Mucosa of descending colon (tissue), 3 donors: ENCODE results near the gene IMPA2. TPM values are rescaled to one million over a fixed set of nuclear protein-coding genes. Genes with fewer than 3 reads are reported as not detected.

Source experiments
- ATAC-seq: fragments of 200-7000 bp; cut with Tn5 transposase; one replicate; pipeline ENCODE4 v1.9.1; 2020; ENCODE audit warnings: mild to moderate bottlenecking, moderate library complexity
- DNase-seq, 3 donors: peaks; one replicate each; pipeline ENCODE4 v3.0.0-alpha.2; 2020
- H3K36me3 ChIP-seq: fragments of 200-600 bp; one replicate; pipeline ENCODE4 v1.8.0; 2021; ENCODE audit warnings: low read depth, mild to moderate bottlenecking
- H3K4me1 ChIP-seq: fragments of 200-600 bp; one replicate; pipeline ENCODE4 v1.8.0; 2021; ENCODE audit warnings: low read depth, mild to moderate bottlenecking
- H3K4me3 ChIP-seq: fragments of 200-600 bp; one replicate; pipeline ENCODE4 v1.8.0; 2021; ENCODE audit warnings: mild to moderate bottlenecking
- H3K9me3 ChIP-seq: fragments of 200-600 bp; one replicate; pipeline ENCODE4 v1.8.0; 2021; ENCODE audit warnings: mild to moderate bottlenecking
- CTCF ChIP-seq: fragments of 200-600 bp; IDR thresholded peaks from one replicate; pipeline ENCODE4 v1.8.0; 2022; ENCODE audit warnings: antibody characterized with exemption, mild to moderate bottlenecking
- intact Hi-C, 2 donors: fragments of 100-400 bp; cut with DNase I in 1 of 2; cut with micrococcal nuclease in 1 of 2; formaldehyde crosslinking; loops; one replicate each; pipeline versions ENCODE4 v1.11.0 to v1.11.1; 2022; cut with DNase I, micrococcal nuclease
- total RNA-seq, 3 donors: library from RNA; stranded (reverse); fragmentation: NEBNext Ultra II Directional in 2 of 3; extraction: Animal tissue kit (Norgen Biotek cat#: 25700) in 2 of 3; gene quantifications; one replicate each; pipeline versions ENCODE4 v1.2.1 to v1.2.4, GENCODE V29; 2021 to 2023
- donor health status: DM: no; HTN: no; CAD: no; lungs with moderate emphysema.
- donor health status: DM: no; HTN: no; CAD: no.
- donor health status: DM: no; HTN: yes; CAD: no.

The IMPA2 gene
- total RNA-seq, 3 donors from 2014 or later: 58.0 to 152 (median 117) TPM

- Histone ChIP-seq H3K36me3 (no peaks in the 10 kb centered on the region), H3K4me1 (peaks cover 28% of the 10 kb centered on the region), H3K9me3 (no peaks in the 10 kb centered on the region), H3K4me3 (no peak overlapping the region)
- TF ChIP-seq CTCF: no peak
- intact Hi-C loops: loop anchor here (10.0 kb wide), 1 partner anchor 56 kb away; no protein-coding TSS in a partner anchor
- DNase-seq (peak in 2 of 3 donors; percentile 3 to 38), ATAC-seq (no peak)
These were observed 9.9 kb downstream of the IMPA2 start for GRCh38 chr18:11991021-11991795.

- no peak for ATAC-seq
- peak in 2 of 3 donors; percentile 9 to 34 for DNase-seq
- no peaks in the 10 kb centered on the region for H3K9me3 ChIP-seq
- H3K4me1 ChIP-seq: peaks cover 32% of the 10 kb centered on the region
- no peaks in the 10 kb centered on the region for H3K36me3 ChIP-seq
- H3K4me3 ChIP-seq: no peak overlapping the region
- intact Hi-C loops: loop anchor here (10.0 kb wide), 1 partner anchor 57 kb away; no protein-coding TSS in a partner anchor
- no peak for TF ChIP-seq CTCF
These were observed 10.9 kb downstream of the IMPA2 start for GRCh38 chr18:11992096-11992790.

GRCh38 chr18:11993264-11993916 lies 12.1 kb downstream of the IMPA2 start:
- intact Hi-C loops: loop anchor here (10.0 kb wide), 1 partner anchor 59 kb away; no protein-coding TSS in a partner anchor
- H3K4me3 ChIP-seq: no peak overlapping the region
- no peaks in the 10 kb centered on the region for H3K36me3 ChIP-seq
- peaks cover 32% of the 10 kb centered on the region for H3K4me1 ChIP-seq
- no peaks in the 10 kb centered on the region for H3K9me3 ChIP-seq
- DNase-seq: peak; percentile 11 to 53 (median 40)
- no peak for TF ChIP-seq CTCF
- ATAC-seq: no peak

GRCh38 chr18:11994336-11994702 lies 13.0 kb downstream of the IMPA2 start:
- peaks cover 32% of the 10 kb centered on the region for H3K4me1 ChIP-seq
- H3K4me3 ChIP-seq: no peak overlapping the region
- ATAC-seq (peak; percentile 67), DNase-seq (peak; percentile 43 to 76 (median 68))
- H3K9me3 ChIP-seq: no peaks in the 10 kb centered on the region
- intact Hi-C loops: loop anchor here (10.0 kb wide), 1 partner anchor 60 kb away; no protein-coding TSS in a partner anchor
- TF ChIP-seq CTCF: no peak
- no peaks in the 10 kb centered on the region for H3K36me3 ChIP-seq

GRCh38 chr18:11994703-11995444 lies 13.6 kb downstream of the IMPA2 start:
- peak in 2 of 3 donors; percentile 18 to 51 for DNase-seq
- Histone ChIP-seq H3K4me3 (no peak overlapping the region), H3K9me3 (no peaks in the 10 kb centered on the region), H3K36me3 (no peaks in the 10 kb centered on the region), H3K4me1 (peaks cover 32% of the 10 kb centered on the region)
- intact Hi-C loops: loop anchor here (10.0 kb wide), 1 partner anchor 60 kb away; no protein-coding TSS in a partner anchor
- ATAC-seq: peak; percentile 59
- TF ChIP-seq CTCF: no peak
